Activated CD8-positive, alpha-beta T cell treated with anti-CD3 and anti-CD28 coated beads, Interleukin-2, amount 10 ng/mL, durations not matched to agents 7 days and 5 days (primary cell): ENCODE measurements around the gene ANGPTL8. TPM values are rescaled to one million over a fixed set of nuclear protein-coding genes. Genes with fewer than 3 reads are reported as not detected.
A peak's percentile ranks its signal among the peaks of the same experiment; 100 is the strongest.

Experiments
- ATAC-seq: fragments of 150-1000 bp; cut with Tn5 transposase; one replicate; pipeline ENCODE4 v1.10.0; 2021; ENCODE audit warnings: moderate library complexity
- CTCF ChIA-PET: fragments of 350-600 bp; sonication (Branson Sonifier 250); formaldehyde crosslinking; loops from one replicate; lab custom pipeline; 2021; ENCODE audit warnings: antibody characterized with exemption; lab: Charles Lee
- POLR2A ChIA-PET: fragments of 350-600 bp; sonication (Branson Sonifier 250); formaldehyde crosslinking; loops from one replicate; lab custom pipeline; 2021; ENCODE audit warnings: antibody characterized with exemption; lab: Charles Lee
- DNase-seq: peaks from one replicate; pipeline ENCODE4 v3.0.0-alpha.2; 2020
- H3K27ac Mint-ChIP-seq: one replicate; pipeline ENCODE4 v1.8.0; 2021; ENCODE audit warnings: mild to moderate bottlenecking, mixed read lengths
- H3K27me3 Mint-ChIP-seq: one replicate; pipeline ENCODE4 v1.8.0; 2021; ENCODE audit warnings: low read depth, mixed read lengths
- H3K36me3 Mint-ChIP-seq: one replicate; pipeline ENCODE4 v1.8.0; 2021; ENCODE audit warnings: low read depth, mixed read lengths
- H3K4me1 Mint-ChIP-seq: one replicate; pipeline ENCODE4 v1.8.0; 2021; ENCODE audit warnings: low read depth, mixed read lengths
- H3K4me3 Mint-ChIP-seq: one replicate; pipeline ENCODE4 v1.8.0; 2021; ENCODE audit warnings: mild to moderate bottlenecking, mixed read lengths
- H3K9me3 Mint-ChIP-seq: one replicate; pipeline ENCODE4 v1.8.0; 2022; ENCODE audit warnings: mixed read lengths; ENCODE audit not compliant: insufficient read depth
- total RNA-seq, 2 experiments: library from RNA; stranded (reverse); gene quantifications; one replicate each; pipeline ENCODE4 v1.2.3, GENCODE V29; 2021

The ANGPTL8 gene
- total RNA-seq, 2 experiments from 2014 or later: not detected

- POLR2A ChIA-PET: no interaction called here
- ATAC-seq (peak; percentile 47), DNase-seq (no peak)
- Mint-ChIP-seq H3K27me3 (no peaks in the 10 kb centered on the region), H3K36me3 (no peaks in the 10 kb centered on the region), H3K4me3 (no peak overlapping the region), H3K9me3 (no peaks in the 10 kb centered on the region), H3K4me1 (no peaks in the 10 kb centered on the region), H3K27ac (no peak overlapping the region)
- CTCF ChIA-PET: interaction anchor here (1.4 kb wide), 1 partner anchor 11 kb away, joined by 5 read pairs; no protein-coding TSS in a partner anchor
Measured at GRCh38 chr19:11254666-11255065, 15.2 kb downstream of the ANGPTL8 start.

- Mint-ChIP-seq H3K27ac (no peak overlapping the region), H3K9me3 (no peaks in the 10 kb centered on the region), H3K4me1 (no peaks in the 10 kb centered on the region), H3K4me3 (no peak overlapping the region), H3K27me3 (peaks cover 10% of the 10 kb centered on the region), H3K36me3 (no peaks in the 10 kb centered on the region)
- no peak for DNase-seq
- no peak for ATAC-seq
- ChIA-PET POLR2A (interaction anchor here (0.6 kb wide), 1 partner anchor 98 kb away, joined by 3 read pairs; no protein-coding TSS in a partner anchor), CTCF (interaction anchor here (1.4 kb wide), 1 partner anchor 125 kb away, joined by 4 read pairs; no protein-coding TSS in a partner anchor)
Measured at GRCh38 chr19:11256189-11256588, 16.8 kb downstream of the ANGPTL8 start.

GRCh38 chr19:11257846-11258380 is 18.5 kb downstream of the ANGPTL8 start:
- Mint-ChIP-seq H3K36me3 (no peaks in the 10 kb centered on the region), H3K27ac (no peak overlapping the region), H3K4me3 (no peak overlapping the region), H3K4me1 (peaks cover under 1% of the 10 kb centered on the region), H3K9me3 (no peaks in the 10 kb centered on the region), H3K27me3 (peaks cover 17% of the 10 kb centered on the region)
- ChIA-PET POLR2A (no interaction called here), CTCF (interaction anchor here (0.8 kb wide), 1 partner anchor 64 kb away, joined by 3 read pairs; no protein-coding TSS in a partner anchor)
- ATAC-seq (no peak), DNase-seq (no peak)

GRCh38 chr19:11260996-11261395 is 21.6 kb downstream of the ANGPTL8 start:
- peaks cover 6% of the 10 kb centered on the region for H3K4me1 Mint-ChIP-seq
- ChIA-PET CTCF (no interaction called here), POLR2A (no interaction called here)
- DNase-seq (no peak), ATAC-seq (no peak)
- H3K27me3 Mint-ChIP-seq: peaks cover 34% of the 10 kb centered on the region
- H3K4me3 Mint-ChIP-seq: peak overlapping the region; percentile 2
- H3K9me3 Mint-ChIP-seq: no peaks in the 10 kb centered on the region
- no peak overlapping the region for H3K27ac Mint-ChIP-seq
- H3K36me3 Mint-ChIP-seq: no peaks in the 10 kb centered on the region

- H3K36me3 Mint-ChIP-seq: no peaks in the 10 kb centered on the region
- no peak for DNase-seq
- no peaks in the 10 kb centered on the region for H3K9me3 Mint-ChIP-seq
- H3K27ac Mint-ChIP-seq: no peak overlapping the region
- ATAC-seq: no peak
- ChIA-PET POLR2A (no interaction called here), CTCF (no interaction called here)
- H3K4me3 Mint-ChIP-seq: no peak overlapping the region
- H3K27me3 Mint-ChIP-seq: peaks cover 38% of the 10 kb centered on the region
- peaks cover 6% of the 10 kb centered on the region for H3K4me1 Mint-ChIP-seq
Measured at GRCh38 chr19:11261431-11261970, 22.1 kb downstream of the ANGPTL8 start.

GRCh38 chr19:11261971-11262839 is 22.8 kb downstream of the ANGPTL8 start, which contains the start of gene DOCK6:
TSS of gene DOCK6 (minus strand) at chr19:11262524. CDS start at chr19:11262440, 84 bp downstream.
- Mint-ChIP-seq H3K4me3 (peak within 1 kb of the TSS; percentile 52), H3K9me3 (no peaks in the 10 kb centered on the region), H3K4me1 (peaks cover 6% of the 10 kb centered on the region), H3K27me3 (peaks cover 43% of the 10 kb centered on the region), H3K27ac (no peak within 1 kb of the TSS), H3K36me3 (no peaks in the 10 kb centered on the region)
- DNase-seq (no peak), ATAC-seq (peak; percentile 64)
- ChIA-PET POLR2A (interaction anchor here (0.5 kb wide), 1 partner anchor 24 kb away, joined by 3 read pairs; no protein-coding TSS in a partner anchor), CTCF (no interaction called here)

- Mint-ChIP-seq H3K27me3 (peaks cover 55% of the 10 kb centered on the region), H3K4me3 (no peak overlapping the region), H3K4me1 (peaks cover 6% of the 10 kb centered on the region), H3K36me3 (no peaks in the 10 kb centered on the region), H3K27ac (no peak overlapping the region), H3K9me3 (no peaks in the 10 kb centered on the region)
- ATAC-seq: no peak
- ChIA-PET POLR2A (no interaction called here), CTCF (no interaction called here)
- DNase-seq: no peak
Measured at GRCh38 chr19:11263726-11264125, 24.3 kb downstream of the ANGPTL8 start.

GRCh38 chr19:11264452-11265176 is 25.2 kb downstream of the ANGPTL8 start:
- no peak for DNase-seq
- H3K4me3 Mint-ChIP-seq: no peak overlapping the region
- ATAC-seq: no peak
- CTCF ChIA-PET: no interaction called here
- H3K27ac Mint-ChIP-seq: no peak overlapping the region
- H3K9me3 Mint-ChIP-seq: no peaks in the 10 kb centered on the region
- POLR2A ChIA-PET: interaction anchor here (0.7 kb wide), 1 partner anchor 205 kb away, joined by 3 read pairs; no protein-coding TSS in a partner anchor
- H3K4me1 Mint-ChIP-seq: peaks cover 6% of the 10 kb centered on the region
- peaks cover 60% of the 10 kb centered on the region for H3K27me3 Mint-ChIP-seq
- H3K36me3 Mint-ChIP-seq: no peaks in the 10 kb centered on the region

- no peak overlapping the region for H3K27ac Mint-ChIP-seq
- H3K4me3 Mint-ChIP-seq: no peak overlapping the region
- H3K27me3 Mint-ChIP-seq: peaks cover 58% of the 10 kb centered on the region
- no peak for DNase-seq
- peaks cover 6% of the 10 kb centered on the region for H3K4me1 Mint-ChIP-seq
- H3K36me3 Mint-ChIP-seq: no peaks in the 10 kb centered on the region
- H3K9me3 Mint-ChIP-seq: no peaks in the 10 kb centered on the region
- no peak for ATAC-seq
- POLR2A ChIA-PET: interaction anchor here (0.7 kb wide), 1 partner anchor 206 kb away, joined by 3 read pairs; no protein-coding TSS in a partner anchor
- CTCF ChIA-PET: no interaction called here
Measured at GRCh38 chr19:11265177-11265784, 25.9 kb downstream of the ANGPTL8 start.

GRCh38 chr19:11265785-11266236 is 26.4 kb downstream of the ANGPTL8 start:
- ChIA-PET CTCF (no interaction called here), POLR2A (interaction anchor here (0.7 kb wide), 1 partner anchor 206 kb away, joined by 3 read pairs; no protein-coding TSS in a partner anchor)
- Mint-ChIP-seq H3K27me3 (peaks cover 57% of the 10 kb centered on the region), H3K27ac (no peak overlapping the region), H3K36me3 (no peaks in the 10 kb centered on the region), H3K9me3 (no peaks in the 10 kb centered on the region), H3K4me3 (no peak overlapping the region), H3K4me1 (peaks cover 6% of the 10 kb centered on the region)
- no peak for ATAC-seq
- DNase-seq: no peak
